GM10248 (cell line): ENCODE data around the gene RPRD1B.

Source experiments
- CTCF ChIA-PET: fragments of 300-600 bp; sonication (Branson Sonifier 250); formaldehyde crosslinking; extraction: SDS; loops from one replicate; lab custom pipeline; 2021; ENCODE audit warnings: antibody characterized with exemption; lab: Yijun Ruan, JAX
- POLR2A ChIA-PET: fragments of 350-650 bp; sonication (Branson Sonifier 250); formaldehyde crosslinking; extraction: SDS; loops from one replicate; lab custom pipeline; 2020; ENCODE audit warnings: antibody characterized with exemption; lab: Yijun Ruan, JAX
- DNase-seq: peaks from one replicate; pipeline ENCODE4 v3.0.0; 2012; ENCODE audit errors: extremely low spot score
- TF ChIP-seq, protein P1 (sequence below): IDR thresholded peaks from 2 replicates; pipeline ENCODE4 v1.5.1; 2012; ENCODE audit warnings: mild to moderate bottlenecking, low read depth; ENCODE audit errors: extremely low read depth, missing control alignments, control extremely low read depth

Gene RPRD1B

DNA sequence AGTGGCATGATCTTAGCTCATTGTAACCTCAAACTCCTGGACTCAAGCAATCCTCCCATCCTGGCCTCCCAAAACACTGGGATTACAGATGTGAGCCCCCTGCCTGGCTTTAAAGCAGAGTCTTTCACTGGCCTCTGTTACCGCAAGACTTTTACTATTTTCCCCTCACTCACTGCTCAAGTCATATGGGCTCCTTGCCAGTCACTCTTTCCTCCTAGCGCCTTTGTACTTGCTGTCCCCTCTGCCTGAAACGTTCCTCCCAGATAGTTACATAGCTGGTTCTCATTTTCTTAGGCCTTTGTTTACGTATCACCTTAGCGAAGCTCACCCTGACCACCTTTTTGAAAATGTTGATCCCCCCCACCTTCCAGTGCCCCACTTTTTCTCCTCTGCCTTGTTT lies 29.3 kb downstream of the RPRD1B start:
- DNase-seq = no peak
- ChIA-PET CTCF (interaction anchor here (0.9 to 20.3 kb wide), 6 partner anchors 11 to 499 kb away, joined by 3 to 302 read pairs (median 60); partner anchors contain the start of gene TGM2), POLR2A (no interaction called here)

GRCh38 chr20:38063911-38064530 lies 30.5 kb downstream of the RPRD1B start:
- TF ChIP-seq, protein P1, sequence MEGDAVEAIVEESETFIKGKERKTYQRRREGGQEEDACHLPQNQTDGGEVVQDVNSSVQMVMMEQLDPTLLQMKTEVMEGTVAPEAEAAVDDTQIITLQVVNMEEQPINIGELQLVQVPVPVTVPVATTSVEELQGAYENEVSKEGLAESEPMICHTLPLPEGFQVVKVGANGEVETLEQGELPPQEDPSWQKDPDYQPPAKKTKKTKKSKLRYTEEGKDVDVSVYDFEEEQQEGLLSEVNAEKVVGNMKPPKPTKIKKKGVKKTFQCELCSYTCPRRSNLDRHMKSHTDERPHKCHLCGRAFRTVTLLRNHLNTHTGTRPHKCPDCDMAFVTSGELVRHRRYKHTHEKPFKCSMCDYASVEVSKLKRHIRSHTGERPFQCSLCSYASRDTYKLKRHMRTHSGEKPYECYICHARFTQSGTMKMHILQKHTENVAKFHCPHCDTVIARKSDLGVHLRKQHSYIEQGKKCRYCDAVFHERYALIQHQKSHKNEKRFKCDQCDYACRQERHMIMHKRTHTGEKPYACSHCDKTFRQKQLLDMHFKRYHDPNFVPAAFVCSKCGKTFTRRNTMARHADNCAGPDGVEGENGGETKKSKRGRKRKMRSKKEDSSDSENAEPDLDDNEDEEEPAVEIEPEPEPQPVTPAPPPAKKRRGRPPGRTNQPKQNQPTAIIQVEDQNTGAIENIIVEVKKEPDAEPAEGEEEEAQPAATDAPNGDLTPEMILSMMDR = no peak
- CTCF ChIA-PET = interaction anchor here (1.2 to 20.3 kb wide), 6 partner anchors 8 to 500 kb away, joined by 3 to 302 read pairs (median 60); partner anchors contain the start of gene TGM2
- POLR2A ChIA-PET = no interaction called here
- DNase-seq = peak; percentile 63

More for the DNA sequence above, 29.3 kb downstream of the RPRD1B start:
- TF ChIP-seq, protein P1 = no peak

GRCh38 chr20:38065764-38066375 lies 32.3 kb downstream of the RPRD1B start:
- no peak for DNase-seq
- CTCF ChIA-PET = interaction anchor here (0.9 to 20.3 kb wide), 4 partner anchors 8 to 154 kb away, joined by 3 to 302 read pairs (median 75); no protein-coding TSS in a partner anchor
- POLR2A ChIA-PET = no interaction called here
- TF ChIP-seq, protein P1 = no peak

DNA sequence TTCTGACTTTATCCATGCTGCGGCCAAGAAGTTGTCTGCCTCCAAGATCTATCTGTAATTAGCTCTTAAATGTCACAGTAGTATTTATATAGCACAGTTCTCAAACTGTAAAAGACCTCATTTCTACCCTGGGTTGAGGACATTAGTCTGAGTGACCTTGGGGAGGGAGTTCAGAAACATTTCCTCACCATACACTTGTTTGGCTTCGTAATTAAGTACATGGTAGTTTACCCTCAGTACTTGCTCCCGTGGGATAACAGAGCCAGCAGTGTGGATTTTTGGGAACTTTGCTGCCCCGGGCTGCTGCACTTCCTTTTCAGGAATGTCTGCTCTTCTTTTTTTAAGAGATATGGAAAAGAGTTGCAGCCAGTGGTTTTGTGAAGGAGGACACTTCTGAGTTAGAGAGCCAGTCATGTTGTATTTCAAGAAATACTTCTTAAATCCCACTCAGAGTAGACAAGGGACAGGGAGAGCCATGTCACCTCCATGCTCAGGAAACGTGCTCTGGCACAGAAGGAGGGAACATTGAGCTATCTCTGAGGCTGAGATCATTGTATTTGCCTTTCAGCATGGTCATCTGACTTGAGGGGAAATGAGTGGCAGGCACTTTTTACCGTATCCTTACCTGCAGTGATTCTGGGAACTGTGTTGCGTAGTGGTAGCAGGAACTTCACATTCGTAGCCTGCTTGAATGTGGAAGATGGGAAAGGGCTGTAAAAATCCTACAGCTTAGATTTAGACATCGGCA lies 33.6 kb downstream of the RPRD1B start:
- CTCF ChIA-PET = interaction anchor here (0.7 to 20.3 kb wide), 7 partner anchors 8 to 153 kb away, joined by 3 to 302 read pairs (median 4); no protein-coding TSS in a partner anchor
- TF ChIP-seq, protein P1 = no peak
- no peak for DNase-seq
- POLR2A ChIA-PET = no interaction called here

DNA sequence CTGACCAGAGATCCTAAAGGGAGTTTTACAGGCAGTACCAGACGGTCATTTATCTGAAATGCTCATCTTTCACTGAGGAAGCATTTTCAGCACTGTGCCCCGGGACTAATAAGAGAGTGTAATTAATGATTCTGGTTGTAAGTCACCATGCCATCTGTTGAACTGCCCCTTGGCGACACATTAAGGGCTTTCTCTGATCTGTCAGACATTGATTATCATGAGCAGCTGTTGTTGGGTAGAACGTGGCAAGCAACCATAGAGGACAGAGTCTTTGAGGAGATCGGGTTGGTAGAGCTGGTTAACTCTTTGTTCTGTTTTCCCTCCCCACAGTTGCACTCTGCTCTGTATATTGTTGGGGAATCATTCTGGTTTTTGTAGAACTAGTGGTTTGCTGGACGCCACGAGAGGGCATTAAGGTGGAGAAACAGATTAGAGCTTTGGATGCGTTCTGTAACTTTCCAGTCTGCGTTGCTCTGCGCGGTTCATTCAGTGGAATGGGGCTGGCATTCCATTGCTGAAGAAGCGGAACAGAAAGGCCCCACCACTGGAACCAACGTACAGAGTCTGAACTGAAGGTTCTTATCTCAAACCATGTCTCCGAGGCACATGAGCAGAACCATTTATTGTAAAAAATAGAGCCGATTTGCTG lies 34.3 kb downstream of the RPRD1B start:
- POLR2A ChIA-PET = no interaction called here
- CTCF ChIA-PET = interaction anchor here (0.7 to 20.3 kb wide), 7 partner anchors 8 to 152 kb away, joined by 3 to 302 read pairs (median 4); no protein-coding TSS in a partner anchor
- DNase-seq = no peak
- TF ChIP-seq, protein P1 = no peak

DNA sequence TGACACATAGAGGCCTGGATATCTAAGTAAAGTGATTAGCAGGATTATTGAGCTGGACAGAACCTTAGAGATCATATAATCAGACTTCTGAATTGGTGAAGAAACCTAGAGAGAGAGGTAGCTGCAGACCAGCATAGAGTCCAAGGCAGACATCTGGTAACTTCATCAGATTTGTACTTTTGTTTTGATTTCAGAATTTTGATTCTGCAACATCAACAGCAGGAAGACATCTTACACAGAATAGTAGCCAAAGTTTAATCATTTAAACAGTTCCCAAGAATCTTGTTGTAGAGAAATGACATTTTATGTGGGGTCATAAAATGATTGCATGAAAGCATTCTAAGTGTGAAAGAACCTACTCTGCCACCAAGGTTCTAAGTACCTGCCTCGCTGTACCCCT lies 39.4 kb downstream of the RPRD1B start:
- ChIA-PET POLR2A (no interaction called here), CTCF (interaction anchor here (0.7 to 8.8 kb wide), 49 partner anchors 10 to 894 kb away, joined by 3 to 144 read pairs (median 4); partner anchors contain the start of genes CTNNBL1 and TGM2)
- TF ChIP-seq, protein P1 = no peak
- no peak for DNase-seq
